PFSK-1 (cell line): Measurements from ENCODE around the gene FAM222A.

Experiments used
- FOXP2 ChIP-seq: optimal IDR thresholded peaks from 2 replicates; pipeline ENCODE3; 2011; ENCODE audit warnings: borderline replicate concordance, control low read depth, inconsistent platforms; ENCODE audit not compliant: insufficient read depth; ENCODE audit errors: extremely low read length, extremely low read depth
- POLR2AphosphoS5 ChIP-seq: IDR thresholded peaks from 2 replicates; pipeline ENCODE4 v1.6.1; 2012; ENCODE audit warnings: low read depth, mild to moderate bottlenecking, control low read depth, low read length, moderate library complexity
- TF ChIP-seq, protein P1 (sequence below), 2 experiments: IDR thresholded peaks; 2 replicates each; pipeline versions ENCODE4 v1.6.1 to v1.8.0; 2011 to 2012; ENCODE audit warnings: low read depth in 2 of 2, low read length in 2 of 2, control low read depth in 1 of 2, inconsistent platforms in 1 of 2, mild to moderate bottlenecking in 1 of 2, moderate library complexity in 1 of 2; ENCODE audit not compliant: insufficient read depth in 1 of 2

DNA sequence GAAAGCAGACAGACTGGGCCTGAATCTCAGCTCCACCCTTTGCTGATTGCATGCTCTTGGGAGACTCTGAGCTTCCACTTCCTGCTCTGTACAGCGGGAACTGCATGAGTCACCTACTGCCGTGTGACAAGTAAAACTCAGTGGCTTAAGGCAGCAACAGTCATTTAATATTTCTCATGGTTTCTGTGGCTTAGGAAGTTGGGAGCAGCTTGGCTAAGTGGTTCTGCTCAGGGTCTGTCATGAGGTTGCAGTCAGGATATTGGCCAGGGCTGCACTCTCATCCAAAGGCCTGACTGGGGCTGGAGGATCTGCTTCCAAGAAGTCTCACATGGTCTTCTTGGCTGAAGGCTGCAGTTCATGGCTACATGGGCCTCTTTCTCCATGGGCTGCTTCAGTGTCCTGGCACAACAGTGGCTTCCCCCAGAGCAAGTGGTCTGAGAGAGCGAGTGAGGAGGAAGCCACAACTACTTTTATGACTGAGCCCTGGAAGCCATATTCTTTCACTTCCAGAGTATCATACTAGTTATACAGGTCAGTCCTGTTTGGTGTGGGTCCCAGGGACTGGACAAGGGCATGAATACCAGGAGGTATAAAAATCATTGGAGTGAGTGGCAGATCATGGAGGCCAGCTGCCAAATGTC lies 49.7 kb downstream of the FAM222A start:
- TF ChIP-seq, protein P1, sequence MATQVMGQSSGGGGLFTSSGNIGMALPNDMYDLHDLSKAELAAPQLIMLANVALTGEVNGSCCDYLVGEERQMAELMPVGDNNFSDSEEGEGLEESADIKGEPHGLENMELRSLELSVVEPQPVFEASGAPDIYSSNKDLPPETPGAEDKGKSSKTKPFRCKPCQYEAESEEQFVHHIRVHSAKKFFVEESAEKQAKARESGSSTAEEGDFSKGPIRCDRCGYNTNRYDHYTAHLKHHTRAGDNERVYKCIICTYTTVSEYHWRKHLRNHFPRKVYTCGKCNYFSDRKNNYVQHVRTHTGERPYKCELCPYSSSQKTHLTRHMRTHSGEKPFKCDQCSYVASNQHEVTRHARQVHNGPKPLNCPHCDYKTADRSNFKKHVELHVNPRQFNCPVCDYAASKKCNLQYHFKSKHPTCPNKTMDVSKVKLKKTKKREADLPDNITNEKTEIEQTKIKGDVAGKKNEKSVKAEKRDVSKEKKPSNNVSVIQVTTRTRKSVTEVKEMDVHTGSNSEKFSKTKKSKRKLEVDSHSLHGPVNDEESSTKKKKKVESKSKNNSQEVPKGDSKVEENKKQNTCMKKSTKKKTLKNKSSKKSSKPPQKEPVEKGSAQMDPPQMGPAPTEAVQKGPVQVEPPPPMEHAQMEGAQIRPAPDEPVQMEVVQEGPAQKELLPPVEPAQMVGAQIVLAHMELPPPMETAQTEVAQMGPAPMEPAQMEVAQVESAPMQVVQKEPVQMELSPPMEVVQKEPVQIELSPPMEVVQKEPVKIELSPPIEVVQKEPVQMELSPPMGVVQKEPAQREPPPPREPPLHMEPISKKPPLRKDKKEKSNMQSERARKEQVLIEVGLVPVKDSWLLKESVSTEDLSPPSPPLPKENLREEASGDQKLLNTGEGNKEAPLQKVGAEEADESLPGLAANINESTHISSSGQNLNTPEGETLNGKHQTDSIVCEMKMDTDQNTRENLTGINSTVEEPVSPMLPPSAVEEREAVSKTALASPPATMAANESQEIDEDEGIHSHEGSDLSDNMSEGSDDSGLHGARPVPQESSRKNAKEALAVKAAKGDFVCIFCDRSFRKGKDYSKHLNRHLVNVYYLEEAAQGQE (IDR thresholded peaks at IDR 0.05; ENCODE audit: insufficient read depth in 1 of 2, low read depth in 2 of 2, low read length in 2 of 2) = no peak
- TF ChIP-seq POLR2AphosphoS5 = no peak
- no peak for TF ChIP-seq FOXP2
